NB4 (cell line): ENCODE results near the gene IL15.

Experiments used
- CTCF ChIP-seq: IDR thresholded peaks from one replicate; pipeline ENCODE4 v1.5.1; 2012; ENCODE audit warnings: low read depth, low read length
- MAX ChIP-seq: IDR thresholded peaks from 2 replicates; pipeline ENCODE4 v1.6.1; 2011; ENCODE audit warnings: low read depth, low read length
- MYC ChIP-seq: IDR thresholded peaks from 2 replicates; pipeline ENCODE4 v1.6.1; 2011; ENCODE audit warnings: low read depth, low read length
- POLR2A ChIP-seq: IDR thresholded peaks from 2 replicates; pipeline ENCODE4 v1.6.1; 2011; ENCODE audit warnings: mild to moderate bottlenecking; ENCODE audit not compliant: insufficient read length; ENCODE audit errors: extremely low read depth

- TF ChIP-seq MYC (no peak), CTCF (no peak), POLR2A (no peak), MAX (no peak)
These were observed 55.7 kb downstream of the IL15 start for GRCh38 chr4:141692081-141692480.
